K562 (cell line): Measurements from ENCODE around the gene MACF1. TPM values are rescaled to one million over a fixed set of nuclear protein-coding genes. Genes with fewer than 3 reads are reported as not detected.

Source experiments
- FIP1L1 ChIP-seq: fragments of 200-400 bp; formaldehyde crosslinking; IDR thresholded peaks from 2 replicates; pipeline ENCODE4 v1.6.1; 2018; ENCODE audit warnings: mild to moderate bottlenecking, low read depth, low read length; ENCODE audit not compliant: poor library complexity, severe bottlenecking
- polyA plus RNA-seq, 8 experiments: library from polyadenylated mRNA; depleted of rRNA in 4 of 8; stranded (reverse) in 5 of 8; unstranded in 3 of 8; fragments of >200 nt; fragmentation: Nextera tagmentation in 2 of 8; fragmentation: Illumina TruSeq in 1 of 8; extraction: Ambion mirVana in 2 of 8; extraction: Trizol in 1 of 8; gene quantifications; 2 replicates each; pipeline versions ENCODE4 v1.2.1 to v1.2.3, GENCODE V29; 2011 to 2014; ENCODE audit warnings: inconsistent platforms in 1 of 8, missing spikeins in 1 of 8
- total RNA-seq, 7 experiments: library from RNA; depleted of rRNA in 6 of 7; stranded (reverse); fragments of >200 nt in 6 of 7; fragmentation: Illumina TruSeq in 2 of 7; extraction: Trizol in 2 of 7; gene quantifications; 2 replicates each; pipeline versions ENCODE4 v1.2.1 to v1.2.3, GENCODE V29; 2011 to 2021; ENCODE audit warnings: low replicate concordance in 1 of 7
- TF ChIP-seq, protein P1 (sequence below): IDR thresholded peaks from 2 replicates; pipeline ENCODE4 v1.6.1; 2011; ENCODE audit warnings: borderline replicate concordance, low read depth, mild to moderate bottlenecking, moderate library complexity, low read length; ENCODE audit not compliant: insufficient read depth, poor library complexity, severe bottlenecking
- TF ChIP-seq, protein P2 (sequence below): fragments of 450-650 bp; IDR thresholded peaks from 2 replicates; pipeline ENCODE4 v1.6.1; 2018; ENCODE audit not compliant: partially characterized antibody
- TF ChIP-seq, protein P3 (sequence below): fragments of 450-650 bp; IDR thresholded peaks from 2 replicates; pipeline ENCODE4 v1.6.1; 2016

Gene MACF1
- total and polyA plus RNA-seq, 9 of the 15 experiments (the other 6 are each of a cell fraction or from before 2014, with no cell fraction given) = 13.2 to 232 (median 112) TPM

DNA sequence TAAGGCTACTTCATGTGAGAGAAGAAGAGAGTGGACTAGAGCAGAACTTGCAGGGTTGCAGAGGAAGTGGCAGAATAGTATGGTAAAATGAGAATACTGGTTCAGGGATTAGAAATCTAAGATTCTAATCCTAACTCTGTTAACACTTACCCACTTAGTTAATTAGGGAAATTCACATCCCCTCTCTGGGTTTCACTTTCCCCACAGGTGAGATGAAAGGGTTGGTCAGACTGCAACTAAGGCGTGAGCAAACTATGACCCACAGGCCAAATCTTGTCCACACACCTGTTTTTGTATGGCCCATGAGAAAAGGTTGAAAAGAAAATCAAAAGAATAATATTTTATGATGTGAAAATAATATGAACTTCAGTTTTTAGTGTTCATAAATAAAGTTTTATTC, 117.5 kb downstream of the MACF1 start (continued):
- TF ChIP-seq, protein P1, sequence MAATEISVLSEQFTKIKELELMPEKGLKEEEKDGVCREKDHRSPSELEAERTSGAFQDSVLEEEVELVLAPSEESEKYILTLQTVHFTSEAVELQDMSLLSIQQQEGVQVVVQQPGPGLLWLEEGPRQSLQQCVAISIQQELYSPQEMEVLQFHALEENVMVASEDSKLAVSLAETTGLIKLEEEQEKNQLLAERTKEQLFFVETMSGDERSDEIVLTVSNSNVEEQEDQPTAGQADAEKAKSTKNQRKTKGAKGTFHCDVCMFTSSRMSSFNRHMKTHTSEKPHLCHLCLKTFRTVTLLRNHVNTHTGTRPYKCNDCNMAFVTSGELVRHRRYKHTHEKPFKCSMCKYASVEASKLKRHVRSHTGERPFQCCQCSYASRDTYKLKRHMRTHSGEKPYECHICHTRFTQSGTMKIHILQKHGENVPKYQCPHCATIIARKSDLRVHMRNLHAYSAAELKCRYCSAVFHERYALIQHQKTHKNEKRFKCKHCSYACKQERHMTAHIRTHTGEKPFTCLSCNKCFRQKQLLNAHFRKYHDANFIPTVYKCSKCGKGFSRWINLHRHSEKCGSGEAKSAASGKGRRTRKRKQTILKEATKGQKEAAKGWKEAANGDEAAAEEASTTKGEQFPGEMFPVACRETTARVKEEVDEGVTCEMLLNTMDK = no peak
- TF ChIP-seq FIP1L1 = no peak
- TF ChIP-seq, protein P2, sequence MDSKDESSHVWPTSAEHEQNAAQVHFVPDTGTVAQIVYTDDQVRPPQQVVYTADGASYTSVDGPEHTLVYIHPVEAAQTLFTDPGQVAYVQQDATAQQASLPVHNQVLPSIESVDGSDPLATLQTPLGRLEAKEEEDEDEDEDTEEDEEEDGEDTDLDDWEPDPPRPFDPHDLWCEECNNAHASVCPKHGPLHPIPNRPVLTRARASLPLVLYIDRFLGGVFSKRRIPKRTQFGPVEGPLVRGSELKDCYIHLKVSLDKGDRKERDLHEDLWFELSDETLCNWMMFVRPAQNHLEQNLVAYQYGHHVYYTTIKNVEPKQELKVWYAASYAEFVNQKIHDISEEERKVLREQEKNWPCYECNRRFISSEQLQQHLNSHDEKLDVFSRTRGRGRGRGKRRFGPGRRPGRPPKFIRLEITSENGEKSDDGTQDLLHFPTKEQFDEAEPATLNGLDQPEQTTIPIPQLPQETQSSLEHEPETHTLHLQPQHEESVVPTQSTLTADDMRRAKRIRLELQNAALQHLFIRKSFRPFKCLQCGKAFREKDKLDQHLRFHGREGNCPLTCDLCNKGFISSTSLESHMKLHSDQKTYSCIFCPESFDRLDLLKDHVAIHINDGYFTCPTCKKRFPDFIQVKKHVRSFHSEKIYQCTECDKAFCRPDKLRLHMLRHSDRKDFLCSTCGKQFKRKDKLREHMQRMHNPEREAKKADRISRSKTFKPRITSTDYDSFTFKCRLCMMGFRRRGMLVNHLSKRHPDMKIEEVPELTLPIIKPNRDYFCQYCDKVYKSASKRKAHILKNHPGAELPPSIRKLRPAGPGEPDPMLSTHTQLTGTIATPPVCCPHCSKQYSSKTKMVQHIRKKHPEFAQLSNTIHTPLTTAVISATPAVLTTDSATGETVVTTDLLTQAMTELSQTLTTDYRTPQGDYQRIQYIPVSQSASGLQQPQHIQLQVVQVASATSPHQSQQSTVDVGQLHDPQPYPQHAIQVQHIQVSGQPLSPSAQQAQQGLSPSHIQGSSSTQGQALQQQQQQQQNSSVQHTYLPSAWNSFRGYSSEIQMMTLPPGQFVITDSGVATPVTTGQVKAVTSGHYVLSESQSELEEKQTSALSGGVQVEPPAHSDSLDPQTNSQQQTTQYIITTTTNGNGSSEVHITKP = no peak
- TF ChIP-seq, protein P3, sequence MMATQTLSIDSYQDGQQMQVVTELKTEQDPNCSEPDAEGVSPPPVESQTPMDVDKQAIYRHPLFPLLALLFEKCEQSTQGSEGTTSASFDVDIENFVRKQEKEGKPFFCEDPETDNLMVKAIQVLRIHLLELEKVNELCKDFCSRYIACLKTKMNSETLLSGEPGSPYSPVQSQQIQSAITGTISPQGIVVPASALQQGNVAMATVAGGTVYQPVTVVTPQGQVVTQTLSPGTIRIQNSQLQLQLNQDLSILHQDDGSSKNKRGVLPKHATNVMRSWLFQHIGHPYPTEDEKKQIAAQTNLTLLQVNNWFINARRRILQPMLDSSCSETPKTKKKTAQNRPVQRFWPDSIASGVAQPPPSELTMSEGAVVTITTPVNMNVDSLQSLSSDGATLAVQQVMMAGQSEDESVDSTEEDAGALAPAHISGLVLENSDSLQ = no peak
